ENCODE measurements around the gene CARNS1. TPM values are rescaled to one million over a fixed set of nuclear protein-coding genes. Genes with fewer than 3 reads are reported as not detected.
"Not testable (repeated sequence)": the region's sequence is repeated elsewhere in the genome, so short reads cannot be mapped to it uniquely, and the experiment has no call there.

The CARNS1 gene
- polyA plus RNA-seq, 3 donors from 2014 or later, result 1.9 to 3.4 (median 2.7) TPM

DNA sequence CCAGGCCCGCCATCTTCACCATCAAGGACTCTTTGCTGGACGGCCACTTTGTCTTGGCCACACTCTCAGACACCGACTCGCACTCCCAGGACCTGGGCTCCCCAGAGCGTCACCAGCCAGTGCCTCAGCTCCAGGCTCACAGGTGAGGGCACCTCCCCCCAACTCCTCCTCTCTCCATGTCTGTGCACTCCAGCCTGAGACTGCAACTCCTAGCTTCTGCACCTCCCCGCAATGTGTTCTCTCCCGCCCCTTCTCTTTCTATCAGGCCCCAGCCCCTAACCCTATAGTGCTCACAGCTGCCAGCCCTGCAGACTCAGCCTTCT is 19.3 kb upstream of the CARNS1 start:
- Mint-ChIP-seq H3K4me1 (peaks cover 53 to 59% of the 10 kb centered on the region in 2 donors), H3K4me3 (no peak overlapping the region), H3K27me3 (ENCODE audit: low read depth in 3 of 3) (peaks cover 4 to 8% (median 6%) of the 10 kb centered on the region in 3 donors)

DNA sequence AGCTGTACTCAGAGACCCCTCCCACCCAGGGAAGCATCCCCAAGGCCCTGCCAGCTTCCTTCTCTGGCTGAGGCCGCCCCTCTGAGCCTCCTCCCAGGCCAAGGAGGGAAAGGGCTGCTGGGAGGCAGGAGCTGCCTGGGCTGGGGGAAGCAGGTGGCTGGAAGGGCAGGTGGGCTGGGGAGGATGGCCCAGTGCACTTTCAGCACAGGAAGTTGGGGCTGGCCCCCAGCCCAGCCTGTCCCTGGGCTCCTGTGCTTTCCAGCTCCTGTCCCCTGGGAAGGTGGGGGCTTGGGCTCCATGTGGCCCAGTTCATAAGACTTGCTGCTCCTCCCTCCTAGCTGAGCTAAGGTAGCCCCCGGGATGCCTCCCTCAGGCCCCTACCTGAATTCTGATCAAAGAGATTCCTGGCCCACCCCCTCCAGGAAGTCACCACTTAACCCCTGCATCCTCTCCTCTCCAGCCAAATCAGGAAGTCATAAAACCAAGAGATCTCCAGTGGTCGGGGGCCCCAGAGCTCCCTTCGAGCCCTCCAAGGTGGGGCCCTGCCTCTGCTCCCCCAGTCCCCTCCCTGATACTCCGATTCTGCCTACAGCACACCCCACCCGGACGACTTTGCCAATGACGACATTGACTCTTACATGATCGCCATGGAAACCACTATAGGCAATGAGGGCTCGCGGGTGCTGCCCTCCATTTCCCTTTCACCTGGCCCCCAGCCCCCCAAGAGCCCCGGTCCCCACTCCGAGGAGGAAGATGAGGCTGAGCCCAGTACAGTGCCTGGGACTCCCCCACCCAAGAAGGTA is 18.7 kb upstream of the CARNS1 start:
- peaks cover 50 to 54% of the 10 kb centered on the region in 2 donors for H3K4me1 Mint-ChIP-seq
- H3K4me3 Mint-ChIP-seq, result peak overlapping the region in 1 of 5 donors; percentile 34
- peaks cover 4 to 8% (median 4%) of the 10 kb centered on the region in 3 donors for H3K27me3 Mint-ChIP-seq (ENCODE audit: low read depth in 3 of 3)
- no peak for DNase-seq
- peak overlapping the region; percentile 40 to 88 (median 77) for H3K27ac Mint-ChIP-seq
- peaks cover 0 to 13% (median 3%) of the 10 kb centered on the region in 3 donors for H3K36me3 Mint-ChIP-seq
- H3K9me3 Mint-ChIP-seq, result no peaks in the 10 kb centered on the region

More for the DNA sequence above, 19.3 kb upstream of the CARNS1 start:
- Mint-ChIP-seq H3K9me3 (no peaks in the 10 kb centered on the region), H3K27ac (no peak overlapping the region), H3K36me3 (peaks cover 0 to 13% (median 3%) of the 10 kb centered on the region in 3 donors)
- DNase-seq, result no peak

DNA sequence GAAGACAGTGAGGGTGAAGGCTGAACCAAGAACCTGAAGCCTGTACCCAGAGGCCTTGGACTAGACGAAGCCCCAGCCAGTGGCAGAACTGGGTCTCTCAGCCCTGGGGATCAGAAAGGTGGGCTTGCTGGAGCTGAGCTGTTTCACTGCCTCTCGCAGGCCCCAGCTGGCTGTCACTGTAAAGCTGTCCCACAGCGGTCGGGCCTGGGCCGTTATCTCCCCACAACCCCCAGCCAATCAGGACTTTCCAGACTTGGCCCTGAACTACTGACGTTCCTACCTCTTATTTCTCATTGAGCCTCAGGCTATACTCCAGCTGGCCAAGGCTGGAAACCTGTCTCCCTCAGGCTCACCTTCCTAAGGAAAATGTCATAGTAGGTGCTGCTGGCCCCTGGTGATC is 17.9 kb upstream of the CARNS1 start:
- peaks cover 44 to 56% of the 10 kb centered on the region in 2 donors for H3K4me1 Mint-ChIP-seq
- H3K36me3 Mint-ChIP-seq, result peaks cover 0 to 13% (median 3%) of the 10 kb centered on the region in 3 donors
- DNase-seq, result no peak
- H3K9me3 Mint-ChIP-seq, result no peaks in the 10 kb centered on the region
- H3K27ac Mint-ChIP-seq, result peak overlapping the region in 4 of 6 donors; percentile 30 to 78 (median 56)
- H3K4me3 Mint-ChIP-seq, result no peak overlapping the region
- H3K27me3 Mint-ChIP-seq (ENCODE audit: low read depth in 3 of 3), result peaks cover 2 to 5% (median 2%) of the 10 kb centered on the region in 3 donors

DNA sequence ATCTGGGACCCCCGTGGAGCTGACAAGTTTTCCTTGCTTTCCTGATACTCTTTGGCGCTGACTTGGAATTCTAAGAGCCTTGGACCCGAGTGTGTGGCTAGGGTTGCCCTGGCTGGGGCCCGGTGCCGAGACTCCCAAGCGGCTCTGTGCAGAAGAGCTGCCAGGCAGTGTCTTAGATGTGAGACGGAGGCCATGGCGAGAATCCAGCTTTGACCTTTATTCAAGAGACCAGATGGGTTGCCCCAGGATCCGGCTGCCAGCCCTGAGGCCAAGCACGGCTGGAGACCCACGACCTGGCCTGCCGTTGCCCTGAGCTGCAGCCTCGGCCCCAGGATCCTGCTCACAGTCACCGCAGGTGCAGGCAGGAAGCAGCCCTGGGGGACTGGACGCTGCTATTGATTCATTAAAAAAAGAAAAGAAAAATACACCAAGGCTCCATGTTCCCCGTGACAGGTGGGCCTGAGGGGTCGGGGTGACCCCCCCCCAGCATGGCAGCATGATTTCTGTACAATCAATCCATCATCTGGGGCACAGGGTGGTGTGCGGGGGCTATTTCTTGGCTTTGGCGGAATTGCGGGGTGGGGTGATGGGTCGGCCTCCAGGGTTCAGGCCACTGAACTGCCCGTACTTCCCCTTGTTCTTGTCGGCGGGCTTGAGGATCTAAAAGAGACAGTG is 17.4 kb upstream of the CARNS1 start:
- peaks cover 0 to 13% (median 3%) of the 10 kb centered on the region in 3 donors for H3K36me3 Mint-ChIP-seq
- H3K4me3 Mint-ChIP-seq, result peak overlapping the region in 1 of 5 donors; percentile 30
- H3K9me3 Mint-ChIP-seq, result no peaks in the 10 kb centered on the region
- peaks cover 2 to 5% (median 2%) of the 10 kb centered on the region in 3 donors for H3K27me3 Mint-ChIP-seq (ENCODE audit: low read depth in 3 of 3)
- DNase-seq, result no peak
- peaks cover 40 to 53% of the 10 kb centered on the region in 2 donors for H3K4me1 Mint-ChIP-seq
- peak overlapping the region in 4 of 6 donors; percentile 30 to 78 (median 56) for H3K27ac Mint-ChIP-seq

DNA sequence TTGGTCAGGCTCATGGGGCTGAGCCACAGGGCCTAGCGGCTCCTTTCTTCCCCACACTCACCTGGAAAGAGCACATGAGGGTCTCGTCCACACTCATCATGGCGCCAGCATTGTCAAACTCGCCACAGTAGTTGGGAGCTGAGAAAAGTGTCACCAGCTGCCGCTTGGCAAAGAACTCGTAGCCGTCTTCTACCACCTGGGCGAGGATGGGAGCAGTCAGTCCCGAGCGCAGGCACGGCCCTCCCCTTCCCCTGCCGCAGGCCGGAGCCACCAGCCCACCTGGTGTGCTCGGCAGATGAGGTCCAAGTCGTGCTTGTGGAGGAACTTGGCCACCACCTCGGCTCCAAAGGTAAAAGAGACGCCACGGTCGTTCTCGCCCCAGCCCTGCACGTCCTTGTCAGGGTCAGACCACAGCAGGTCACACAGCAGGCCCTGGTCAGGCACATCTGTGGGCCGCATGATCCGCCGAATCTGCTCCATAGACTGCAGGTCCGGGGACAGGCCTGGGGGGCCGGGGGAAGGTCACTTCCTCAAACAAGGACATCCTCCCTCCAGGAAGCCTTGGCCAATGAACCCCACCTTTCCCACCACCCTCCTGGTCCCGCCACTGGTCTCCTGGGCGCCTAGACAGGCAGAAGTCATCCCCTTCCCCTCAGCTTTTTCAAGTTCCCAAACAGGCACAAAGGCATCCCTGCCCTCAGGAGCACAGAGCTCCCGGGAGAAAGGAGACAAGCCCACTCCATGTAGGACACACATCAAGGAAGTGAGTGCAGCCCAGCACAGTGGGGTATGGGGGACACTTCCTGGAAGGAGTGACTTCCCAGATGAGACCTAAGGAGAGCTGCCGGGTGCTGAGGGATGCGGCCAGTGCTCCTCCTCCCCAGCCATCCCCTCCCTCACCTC is 16.6 kb upstream of the CARNS1 start:
- no peaks in the 10 kb centered on the region for H3K9me3 Mint-ChIP-seq
- peak overlapping the region in 3 of 5 donors; percentile 47 to 84 (median 60) for H3K4me3 Mint-ChIP-seq
- H3K27me3 Mint-ChIP-seq (ENCODE audit: low read depth in 3 of 3), result peaks cover 2 to 6% (median 3%) of the 10 kb centered on the region in 3 donors
- H3K36me3 Mint-ChIP-seq, result peaks cover 0 to 13% (median under 1%) of the 10 kb centered on the region in 3 donors
- DNase-seq, result no peak
- H3K4me1 Mint-ChIP-seq, result peaks cover 40 to 54% of the 10 kb centered on the region in 2 donors
- H3K27ac Mint-ChIP-seq, result peak overlapping the region in 1 of 6 donors; percentile 66

DNA sequence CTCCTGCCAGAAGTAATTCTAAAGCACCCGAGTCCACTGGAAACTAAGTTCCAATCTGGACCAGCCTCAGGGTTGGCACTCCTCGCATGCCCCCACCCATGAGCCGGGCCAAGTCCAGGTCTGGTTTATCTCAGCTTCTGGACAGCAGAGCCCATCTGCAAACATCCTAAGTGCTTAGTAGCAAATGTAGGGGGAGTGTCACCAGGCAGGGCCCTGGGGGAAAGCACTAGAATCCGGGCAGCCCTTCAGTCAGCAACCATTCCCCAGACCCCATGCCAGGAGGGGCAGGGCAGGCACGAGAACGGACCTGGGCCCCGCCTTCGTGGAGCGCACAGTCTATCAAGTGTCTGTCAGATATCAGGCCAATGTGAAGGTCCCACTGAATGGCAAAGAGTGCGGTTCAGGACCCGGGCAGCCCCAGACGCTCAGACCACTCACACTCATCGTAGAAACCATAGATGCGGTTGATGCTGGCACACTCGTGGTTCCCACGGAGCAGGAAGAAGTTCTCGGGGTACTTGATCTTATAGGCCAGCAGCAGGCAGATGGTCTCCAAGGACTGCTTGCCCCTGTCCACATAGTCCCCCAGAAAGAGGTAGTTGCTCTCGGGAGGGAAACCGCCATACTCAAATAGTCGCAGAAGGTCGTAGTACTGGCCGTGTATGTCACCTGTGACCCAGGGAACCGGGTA is 15.1 kb upstream of the CARNS1 start:
- no peaks in the 10 kb centered on the region for H3K9me3 Mint-ChIP-seq
- H3K4me1 Mint-ChIP-seq, result peaks cover 46 to 64% of the 10 kb centered on the region in 2 donors

DNA sequence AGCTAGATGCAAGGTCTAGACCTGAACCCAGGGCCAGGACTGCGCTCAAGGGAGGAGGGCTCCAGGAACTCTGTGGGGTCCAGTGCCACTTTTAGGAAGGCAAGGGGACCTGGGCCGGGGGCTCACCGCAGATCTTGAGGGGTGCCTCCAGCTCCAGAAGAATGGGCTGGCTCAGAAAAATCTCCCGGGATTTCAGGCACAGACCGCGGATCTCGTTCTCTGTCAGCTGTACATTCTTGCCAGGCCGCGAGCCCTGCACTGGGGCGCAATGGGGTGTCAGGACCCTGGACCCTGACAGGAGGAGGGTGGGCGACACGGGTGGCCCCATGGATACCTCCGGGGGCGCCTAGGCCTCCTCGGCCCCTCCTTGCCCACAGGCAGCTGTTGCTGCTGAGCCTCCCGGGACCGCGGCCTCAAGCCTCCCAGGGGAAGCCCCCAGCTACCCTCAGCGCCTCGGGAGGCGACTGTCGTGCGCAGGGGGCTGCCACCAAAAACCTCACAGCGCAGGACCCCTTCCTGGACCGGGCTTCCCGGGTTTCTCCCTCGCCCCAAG is 14.5 kb upstream of the CARNS1 start:
- Mint-ChIP-seq H3K9me3 (no peaks in the 10 kb centered on the region), H3K27ac (peak overlapping the region; percentile 81 to 92 (median 84)), H3K36me3 (peaks cover 0 to 20% (median 4%) of the 10 kb centered on the region in 3 donors), H3K4me1 (peaks cover 48 to 69% of the 10 kb centered on the region in 2 donors), H3K27me3 (ENCODE audit: low read depth in 3 of 3) (peaks cover 2 to 9% (median 7%) of the 10 kb centered on the region in 3 donors), H3K4me3 (peak overlapping the region; percentile 84 to 95 (median 90))
- no peak for DNase-seq

More for the DNA sequence above, 15.1 kb upstream of the CARNS1 start:
- Mint-ChIP-seq H3K4me3 (peak overlapping the region; percentile 84 to 95 (median 90)), H3K27me3 (ENCODE audit: low read depth in 3 of 3) (peaks cover 2 to 9% (median 7%) of the 10 kb centered on the region in 3 donors), H3K36me3 (peaks cover 0 to 18% (median 4%) of the 10 kb centered on the region in 3 donors), H3K27ac (peak overlapping the region; percentile 81 to 92 (median 84))
- DNase-seq, result peak in 1 of 3 donors; percentile 35

DNA sequence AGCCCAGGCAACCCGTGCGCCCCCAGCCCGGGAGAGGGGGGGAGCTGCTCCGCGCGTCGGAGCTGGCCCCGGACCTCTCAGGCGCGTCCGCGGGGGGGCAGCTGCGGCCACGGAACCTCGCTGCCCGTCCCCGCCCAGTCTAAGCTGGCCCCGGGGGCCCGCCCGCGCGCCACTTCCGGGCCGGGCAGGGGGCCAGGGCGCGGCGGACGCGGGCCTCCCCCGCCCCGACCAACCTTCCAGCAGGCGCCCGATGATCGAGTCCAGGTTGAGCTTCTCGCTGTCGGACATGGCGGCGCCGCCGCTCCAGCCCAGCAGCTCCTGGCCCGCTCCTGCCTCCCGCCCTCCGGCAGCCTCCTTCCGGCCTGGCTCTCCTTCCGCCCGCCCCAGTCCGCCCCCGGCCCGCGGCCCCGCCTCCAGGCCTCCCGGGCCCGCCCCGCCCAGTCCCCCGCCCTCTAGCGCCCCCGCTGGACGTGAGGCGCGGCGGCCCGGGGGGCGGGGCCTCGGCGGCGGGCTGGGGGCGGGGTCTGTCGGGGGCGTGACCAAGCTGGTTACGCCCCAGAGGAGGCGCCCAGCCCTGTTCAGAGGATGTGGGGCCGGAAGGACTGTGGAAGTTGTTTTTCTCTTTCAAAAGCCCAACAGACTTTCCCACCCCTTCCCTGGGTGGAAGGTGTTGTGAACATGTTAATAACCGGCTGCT is 13.8 kb upstream of the CARNS1 start, which contains the start of gene PPP1CA:
Gene PPP1CA, minus strand, starts transcription at position 364 of the 697 bp plus-strand sequence. Its CDS starts 76 bp downstream, at position 288.
- Mint-ChIP-seq H3K4me3 (peak within 1 kb of the TSS; percentile 85 to 99 (median 96)), H3K27me3 (ENCODE audit: low read depth in 3 of 3) (peaks cover 2 to 9% (median 6%) of the 10 kb centered on the region in 3 donors), H3K36me3 (peaks cover 0 to 23% (median 4%) of the 10 kb centered on the region in 3 donors), H3K9me3 (no peaks in the 10 kb centered on the region), H3K4me1 (peaks cover 48 to 72% of the 10 kb centered on the region in 2 donors), H3K27ac (peak within 1 kb of the TSS; percentile 81 to 97 (median 91))
- DNase-seq, result peak; percentile 93 to 94 (median 94)

DNA sequence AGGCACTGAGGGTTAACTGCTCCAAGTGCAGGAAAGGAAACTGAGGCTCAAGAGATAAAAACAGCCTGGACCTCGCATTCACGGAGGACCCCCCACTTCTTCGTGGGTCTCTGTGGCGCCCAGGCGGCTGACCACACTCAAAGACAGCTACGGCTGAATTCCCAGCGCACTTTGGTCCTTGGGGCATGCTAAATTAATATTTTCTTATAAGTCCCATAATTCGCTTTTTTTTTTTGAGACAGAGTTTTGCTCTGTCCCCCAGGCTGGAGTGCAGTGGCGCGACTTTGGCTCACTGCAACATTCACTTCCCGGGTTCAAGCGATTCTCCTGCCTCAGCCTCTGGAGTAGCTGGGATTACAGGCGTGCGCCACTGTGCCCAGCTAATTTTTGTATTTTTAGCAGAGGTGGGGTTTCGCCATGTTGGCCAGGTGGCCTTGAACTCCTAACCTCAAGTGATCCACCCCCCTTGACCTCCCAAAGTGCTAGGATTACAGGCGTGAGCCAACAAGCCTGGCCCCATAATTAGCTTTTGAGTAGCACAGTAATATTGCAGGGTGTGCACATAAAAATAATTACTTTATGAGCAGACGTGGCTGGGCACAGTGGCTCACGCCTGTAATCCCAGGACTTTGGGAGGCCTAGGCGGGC is 13.2 kb upstream of the CARNS1 start:
- H3K36me3 Mint-ChIP-seq, result peaks cover 4 to 28% (median 4%) of the 10 kb centered on the region in 3 donors
- not testable (repeated sequence) for DNase-seq; H3K27me3 Mint-ChIP-seq (ENCODE audit: low read depth in 3 of 3); H3K9me3 Mint-ChIP-seq
- peak overlapping the region; percentile 73 to 97 (median 91) for H3K27ac Mint-ChIP-seq
- H3K4me3 Mint-ChIP-seq, result peak overlapping the region; percentile 79 to 99 (median 96)
- H3K4me1 Mint-ChIP-seq, result peaks cover 48 to 74% of the 10 kb centered on the region in 2 donors

DNA sequence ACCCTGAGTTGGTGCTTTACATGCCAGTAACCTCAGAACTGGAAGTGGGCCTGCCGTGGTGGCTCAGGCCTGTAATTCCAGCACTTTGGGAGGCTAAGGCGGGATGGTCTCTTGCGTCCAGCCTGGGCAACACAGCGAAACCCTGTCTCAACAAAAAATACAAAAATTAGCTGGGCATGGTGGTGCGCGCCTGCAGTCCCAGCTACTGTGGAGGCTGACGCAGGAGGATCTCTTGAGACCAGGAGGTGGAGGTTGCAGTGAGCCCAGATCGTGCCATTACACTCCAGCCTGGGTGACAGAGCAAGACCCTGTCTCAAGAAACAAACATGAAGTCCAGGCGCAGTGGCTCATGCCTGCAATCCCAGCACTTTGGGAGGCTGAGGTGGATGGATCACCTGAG is 12.4 kb upstream of the CARNS1 start:
- peaks cover 4 to 23% (median 5%) of the 10 kb centered on the region in 3 donors for H3K36me3 Mint-ChIP-seq
- H3K9me3 Mint-ChIP-seq; H3K27me3 Mint-ChIP-seq (ENCODE audit: low read depth in 3 of 3); DNase-seq: not testable (repeated sequence)
- H3K4me3 Mint-ChIP-seq, result peak overlapping the region; percentile 95 to 99 (median 98)
- peak overlapping the region; percentile 91 to 98 (median 94) for H3K27ac Mint-ChIP-seq
- peaks cover 48 to 75% of the 10 kb centered on the region in 2 donors for H3K4me1 Mint-ChIP-seq

DNA sequence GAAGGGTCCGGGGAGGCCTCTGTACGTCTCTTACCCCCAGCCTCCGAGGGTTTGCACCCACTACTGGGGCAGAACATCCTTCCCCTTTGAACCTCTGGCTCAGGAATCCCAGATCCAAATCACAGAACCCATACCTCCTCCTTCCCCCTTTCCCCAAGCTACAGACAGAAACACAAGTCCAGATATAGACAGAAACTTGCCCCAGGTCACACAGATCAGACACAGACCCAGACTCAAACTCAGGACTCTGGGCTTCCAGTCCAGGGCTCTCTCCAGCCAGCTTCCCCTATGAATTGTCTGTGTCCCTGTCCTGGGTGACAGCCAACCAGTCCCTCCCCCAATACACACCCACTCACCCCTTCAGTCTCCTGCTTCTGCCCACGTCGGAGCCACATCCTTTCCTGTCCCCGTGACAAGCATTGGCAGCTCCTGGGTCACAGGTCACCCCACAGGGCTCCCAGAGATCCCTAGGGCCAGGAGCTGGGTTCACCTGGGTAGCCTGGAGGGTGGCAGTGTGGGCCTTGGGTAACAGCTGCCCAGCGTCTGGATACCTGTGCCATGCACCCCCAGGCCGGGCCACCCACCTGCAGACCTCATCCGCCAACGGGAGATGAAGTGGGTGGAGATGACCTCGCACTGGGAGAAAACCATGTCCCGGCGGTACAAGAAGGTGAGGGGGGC is 10.8 kb upstream of the CARNS1 start:
- peaks cover 3 to 12% (median 10%) of the 10 kb centered on the region in 3 donors for H3K27me3 Mint-ChIP-seq (ENCODE audit: low read depth in 3 of 3)
- H3K9me3 Mint-ChIP-seq, result no peaks in the 10 kb centered on the region
- DNase-seq, result peak in 2 of 3 donors; percentile 57
- peak overlapping the region; percentile 91 to 98 (median 96) for H3K27ac Mint-ChIP-seq
- H3K4me3 Mint-ChIP-seq, result peak overlapping the region; percentile 95 to 99 (median 98)
- H3K4me1 Mint-ChIP-seq, result peaks cover 59 to 79% of the 10 kb centered on the region in 2 donors
- peaks cover 4 to 23% (median 5%) of the 10 kb centered on the region in 3 donors for H3K36me3 Mint-ChIP-seq
